Measurements from ENCODE around the gene NDRG3.
"Not testable (repeated sequence)": the region's sequence is repeated elsewhere in the genome, so short reads cannot be mapped to it uniquely, and the experiment has no call there.

Gene NDRG3

DNA sequence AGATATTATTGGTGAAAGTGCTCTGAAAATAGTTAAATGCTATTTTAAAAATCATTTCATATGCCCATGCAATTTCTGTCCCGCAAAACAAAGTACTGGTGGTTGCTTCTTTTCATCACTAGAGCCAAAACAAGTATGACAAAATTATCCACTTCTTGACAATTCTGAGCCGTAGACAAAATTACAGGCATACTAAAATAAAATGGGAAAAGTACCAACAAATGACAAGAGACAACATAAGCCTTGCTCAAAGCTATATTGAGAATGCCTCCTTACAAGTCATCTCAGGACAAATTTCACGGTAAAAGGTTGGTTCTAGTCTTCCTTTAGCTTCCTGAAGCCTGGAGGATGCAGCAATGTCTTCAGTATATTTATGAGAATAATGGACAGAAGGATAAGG is 28.9 kb downstream of the NDRG3 start:
- DNase-seq = no peak
- intact Hi-C loops (cut with DNase I) = no loop called here

DNA sequence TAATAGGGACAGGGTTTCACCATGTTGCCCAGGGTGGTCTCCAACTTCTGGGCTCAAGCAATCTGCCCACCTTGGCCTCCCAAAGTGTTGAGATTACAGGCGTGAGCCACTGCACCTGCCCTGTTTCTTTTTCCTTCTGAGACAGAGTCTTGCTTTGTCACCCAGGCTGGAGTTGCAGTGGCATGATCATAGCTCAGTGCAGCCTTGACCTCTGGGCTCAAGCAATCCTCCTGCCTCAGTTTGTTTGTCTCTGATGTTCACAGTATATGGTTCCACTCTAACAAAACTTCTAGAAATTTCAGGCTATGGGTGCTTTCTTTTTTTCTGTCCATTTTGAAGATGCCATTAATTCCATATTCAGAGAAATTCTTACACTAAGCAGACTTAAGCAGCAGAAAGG is 33.1 kb downstream of the NDRG3 start:
- intact Hi-C loops (cut with DNase I) = no loop called here

GRCh38 chr20:36709126-36709525 is 36.8 kb downstream of the NDRG3 start:
- DNase-seq = no peak
- intact Hi-C loops (cut with DNase I) = no loop called here

More for the DNA sequence above, 33.1 kb downstream of the NDRG3 start:
- DNase-seq = no peak

DNA sequence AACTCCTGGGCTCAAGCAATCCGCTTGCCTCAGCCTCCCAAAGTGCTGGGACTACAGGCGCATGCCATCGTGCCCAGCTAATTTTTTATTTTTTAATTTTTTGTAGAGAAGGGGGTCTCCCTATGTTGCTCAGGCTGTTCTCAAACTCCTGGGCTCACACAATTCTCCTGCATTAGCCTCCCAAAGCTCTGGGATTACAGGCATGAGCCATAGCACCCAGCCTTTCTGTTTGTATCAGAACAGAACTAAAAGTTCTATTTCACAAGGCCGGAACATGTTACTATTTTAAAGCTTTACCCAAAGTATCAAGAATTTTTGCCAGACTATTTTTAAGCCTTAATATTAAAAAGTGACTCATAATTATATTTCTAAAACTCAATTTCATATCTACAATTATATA is 42.4 kb downstream of the NDRG3 start:
- intact Hi-C loops (cut with DNase I) = no loop called here
- peak in 3 of 42 donors; percentile 6 to 40 (median 12) for DNase-seq

- intact Hi-C loops (cut with DNase I) = no loop called here
Observed at GRCh38 chr20:36700438-36700837, 45.5 kb downstream of the NDRG3 start.

GRCh38 chr20:36695467-36695866 is 50.4 kb downstream of the NDRG3 start:
- intact Hi-C loops (cut with DNase I); DNase-seq: not testable (repeated sequence)

More at GRCh38 chr20:36700438-36700837, 45.5 kb downstream of the NDRG3 start:
- DNase-seq = no peak

DNA sequence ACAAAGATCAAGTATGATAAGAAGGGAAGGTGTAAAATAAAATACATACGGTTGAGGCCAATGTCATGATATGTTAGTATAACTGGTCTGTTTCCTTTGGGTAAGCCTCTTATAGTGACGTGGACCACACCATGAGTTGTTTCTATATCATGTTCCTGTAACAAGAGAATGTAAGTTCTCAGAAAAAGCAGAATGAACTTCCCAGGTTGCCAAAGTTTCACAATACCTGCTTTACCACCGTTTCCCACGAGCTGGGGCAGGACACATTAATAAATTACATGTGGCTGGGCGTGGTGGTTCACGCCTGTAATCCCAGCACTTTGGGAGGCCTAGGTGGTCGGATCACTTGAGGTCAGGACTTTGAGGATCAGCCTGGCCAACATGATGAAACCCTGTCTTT is 57.3 kb downstream of the NDRG3 start:
- intact Hi-C loops (cut with DNase I) = no loop called here
- DNase-seq = no peak

DNA sequence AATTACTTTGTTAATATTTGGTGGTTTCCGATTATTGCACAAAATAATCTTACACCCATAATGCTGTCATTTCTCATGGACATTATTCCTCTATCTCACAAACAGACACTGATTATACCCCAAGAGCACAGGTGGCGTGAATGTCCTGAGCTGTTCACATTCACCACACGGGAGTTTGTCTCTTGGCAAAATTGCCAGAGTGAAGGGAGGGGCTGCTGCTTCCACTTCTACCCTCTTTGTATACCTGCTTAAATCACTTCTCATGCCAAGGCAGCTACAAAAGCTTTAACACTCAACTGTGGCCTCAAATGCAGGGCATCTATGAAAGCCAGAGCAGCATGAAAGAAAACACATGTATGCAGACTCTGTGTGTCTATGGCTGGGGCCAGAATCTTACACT is 58.0 kb downstream of the NDRG3 start:
- intact Hi-C loops (cut with DNase I) = no loop called here
- DNase-seq = no peak

DNA sequence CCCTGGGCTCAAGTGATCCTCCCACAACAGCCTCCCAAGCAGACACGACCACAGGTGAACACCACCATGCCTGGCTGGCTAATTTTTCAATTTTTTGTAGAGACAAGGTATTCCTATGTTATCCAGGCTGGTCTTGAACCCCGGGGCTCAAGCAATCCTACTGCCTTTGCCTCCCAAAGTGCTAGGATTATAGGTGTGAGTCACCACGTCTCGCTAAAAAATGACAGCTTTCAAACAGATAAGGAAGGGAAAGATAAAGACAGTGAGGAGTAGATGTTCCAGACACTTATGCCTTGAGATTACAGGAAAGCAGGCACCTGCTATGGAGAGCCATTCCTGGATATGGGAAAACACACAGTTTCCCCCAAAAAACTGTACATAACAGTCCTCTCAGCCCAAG is 58.9 kb downstream of the NDRG3 start:
- DNase-seq = no peak
- intact Hi-C loops (cut with DNase I) = no loop called here

GRCh38 chr20:36686504-36686903 is 59.4 kb downstream of the NDRG3 start:
- DNase-seq = no peak
- intact Hi-C loops (cut with DNase I) = no loop called here

- no peak for DNase-seq
- intact Hi-C loops (cut with DNase I) = no loop called here
Observed at GRCh38 chr20:36684747-36685146, 61.1 kb downstream of the NDRG3 start.

- intact Hi-C loops (cut with DNase I) = no loop called here
- no peak for DNase-seq
Observed at GRCh38 chr20:36682311-36682710, 63.6 kb downstream of the NDRG3 start.

GRCh38 chr20:36677422-36677771 is 68.5 kb downstream of the NDRG3 start:
- intact Hi-C loops (cut with DNase I) = no loop called here
- DNase-seq = no peak

GRCh38 chr20:36676701-36677421 is 69.0 kb downstream of the NDRG3 start:
- no peak for DNase-seq
- intact Hi-C loops (cut with DNase I) = no loop called here

GRCh38 chr20:36675545-36675944 is 70.3 kb downstream of the NDRG3 start:
- DNase-seq = not testable (repeated sequence)

DNA sequence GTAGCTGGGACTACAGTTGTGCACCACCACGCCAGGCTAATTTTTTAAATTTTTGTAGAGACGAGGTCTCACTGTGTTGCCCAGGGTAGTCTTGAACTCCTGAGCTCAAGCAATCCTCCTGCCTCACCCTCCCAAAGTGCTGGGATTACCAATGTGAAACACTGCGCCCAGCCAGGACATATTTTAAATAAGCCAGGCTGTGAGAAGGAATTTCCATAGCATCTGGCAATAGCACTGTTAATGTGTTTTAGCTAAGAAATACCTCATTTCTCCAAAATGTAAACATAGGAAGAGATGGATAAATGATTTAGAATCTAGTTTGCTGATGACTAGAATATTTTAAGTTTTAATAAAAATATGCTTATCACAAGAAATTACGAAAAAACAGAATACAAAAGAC is 72.9 kb downstream of the NDRG3 start:
- intact Hi-C loops (cut with DNase I) = no loop called here
- DNase-seq = no peak

More at GRCh38 chr20:36675545-36675944, 70.3 kb downstream of the NDRG3 start:
- intact Hi-C loops (cut with DNase I) = not testable (repeated sequence)

DNA sequence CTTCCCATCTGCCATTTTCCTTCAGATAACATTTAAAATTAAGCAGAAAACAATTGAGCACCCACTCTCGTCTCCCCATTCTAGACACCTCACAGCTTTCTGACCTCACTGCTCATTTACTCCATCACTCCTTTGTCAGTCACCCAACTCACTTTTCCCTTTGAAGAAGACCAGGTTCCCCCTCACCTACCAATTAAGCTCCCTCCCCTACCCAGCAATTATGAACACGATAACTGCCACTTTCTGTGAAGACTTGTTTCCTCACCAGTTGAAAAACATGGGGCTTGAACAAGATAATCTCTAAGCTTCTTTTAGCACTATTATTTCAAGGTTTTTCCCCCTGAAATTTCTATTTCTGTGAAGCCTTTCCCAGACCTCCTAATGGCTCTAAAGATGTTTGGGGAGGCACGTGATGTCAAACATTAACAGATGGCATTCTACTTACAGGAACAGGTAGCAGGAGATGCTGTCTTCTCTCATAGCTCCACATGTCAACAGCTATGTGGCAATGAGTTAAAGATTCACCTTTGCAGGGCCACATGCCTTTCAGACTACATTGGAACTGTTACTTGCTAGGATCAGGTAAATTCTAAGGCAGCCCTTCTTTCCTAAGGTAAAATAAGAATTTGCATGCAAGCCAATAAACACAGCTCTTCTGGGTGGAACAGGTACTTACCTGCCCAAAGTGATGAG is 75.1 kb downstream of the NDRG3 start:
- intact Hi-C loops (cut with DNase I) = no loop called here
- DNase-seq = no peak

- no peak for DNase-seq
- intact Hi-C loops (cut with DNase I) = no loop called here
Observed at GRCh38 chr20:36666181-36666740, 79.6 kb downstream of the NDRG3 start.

DNA sequence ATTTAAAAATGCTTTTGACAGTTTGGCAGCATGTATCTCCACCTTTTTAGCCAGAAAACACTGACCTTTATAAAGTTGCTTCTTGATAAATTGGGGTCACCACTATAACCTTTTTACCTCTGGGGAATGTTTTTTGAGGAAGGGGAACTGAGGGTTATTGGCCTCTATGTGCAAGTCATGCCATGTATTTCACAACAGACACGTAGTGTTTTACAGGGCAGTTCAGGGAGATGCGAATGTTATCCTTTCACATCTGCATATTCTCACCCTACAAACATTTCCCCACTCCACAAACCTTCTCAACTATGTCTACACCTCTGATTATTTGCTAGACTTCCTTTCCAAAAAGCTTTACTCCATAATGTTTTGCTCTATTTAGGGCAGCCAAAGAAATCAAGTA is 82.9 kb downstream of the NDRG3 start:
- intact Hi-C loops (cut with DNase I) = no loop called here
- no peak for DNase-seq

- no peak for DNase-seq
- intact Hi-C loops (cut with DNase I) = no loop called here
Observed at GRCh38 chr20:36658300-36658699, 87.6 kb downstream of the NDRG3 start.

- no peak for DNase-seq
- intact Hi-C loops (cut with DNase I) = no loop called here
Observed at GRCh38 chr20:36656733-36657132, 89.2 kb downstream of the NDRG3 start.

Data from head of caudate nucleus (tissue), 42 donors.